ENCODE data around the gene SPSB3.

Gene SPSB3

GRCh38 chr16:1788708-1789100 is 6.3 kb upstream of the SPSB3 start:
- no peak for DNase-seq (ENCODE audit: low spot score)

GRCh38 chr16:1788095-1788707 is 5.8 kb upstream of the SPSB3 start:
- DNase-seq (ENCODE audit: low spot score) = no peak

- no peak for DNase-seq (ENCODE audit: low spot score)
Observed at GRCh38 chr16:1787322-1788094, 5.1 kb upstream of the SPSB3 start.

GRCh38 chr16:1787056-1787321 is 4.6 kb upstream of the SPSB3 start:
- DNase-seq (ENCODE audit: low spot score) = no peak

- DNase-seq (ENCODE audit: low spot score) = no peak
Observed at GRCh38 chr16:1786242-1787055, 4.1 kb upstream of the SPSB3 start.

GRCh38 chr16:1785846-1786170 is 3.4 kb upstream of the SPSB3 start:
- DNase-seq (ENCODE audit: low spot score) = no peak

- DNase-seq (ENCODE audit: low spot score) = no peak
Observed at GRCh38 chr16:1784977-1785845, 2.8 kb upstream of the SPSB3 start.

- DNase-seq (ENCODE audit: low spot score) = peak; percentile 50
Observed at GRCh38 chr16:1781758-1782407, 488 bp downstream of the SPSB3 start.

GRCh38 chr16:1781254-1781653 is 1.1 kb downstream of the SPSB3 start:
- DNase-seq (ENCODE audit: low spot score) = no peak

- no peak for DNase-seq (ENCODE audit: low spot score)
Observed at GRCh38 chr16:1780677-1781072, 1.7 kb downstream of the SPSB3 start.

- no peak for DNase-seq (ENCODE audit: low spot score)
Observed at GRCh38 chr16:1779741-1780676, 2.4 kb downstream of the SPSB3 start.

GRCh38 chr16:1779234-1779701 is 3.1 kb downstream of the SPSB3 start:
- DNase-seq (ENCODE audit: low spot score) = no peak

- no peak for DNase-seq (ENCODE audit: low spot score)
Observed at GRCh38 chr16:1778200-1779179, 3.9 kb downstream of the SPSB3 start.

GRCh38 chr16:1777375-1778199 is 4.8 kb downstream of the SPSB3 start:
- DNase-seq (ENCODE audit: low spot score) = no peak

- no peak for DNase-seq (ENCODE audit: low spot score)
Observed at GRCh38 chr16:1776991-1777374, 5.4 kb downstream of the SPSB3 start.

GRCh38 chr16:1776672-1776955 is 5.8 kb downstream of the SPSB3 start:
- DNase-seq (ENCODE audit: low spot score) = no peak

- DNase-seq (ENCODE audit: low spot score) = no peak
Observed at GRCh38 chr16:1775846-1776671, 6.3 kb downstream of the SPSB3 start.
